B cell (primary cell): ENCODE measurements around the gene RCVRN. TPM values are rescaled to one million over a fixed set of nuclear protein-coding genes. Genes with fewer than 3 reads are reported as not detected.

ENCODE experiments used
- ATAC-seq: fragments of 200-7000 bp; cut with Tn5 transposase; one replicate; pipeline ENCODE4 v1.10.0; 2021; ENCODE audit warnings: low read depth, mild to moderate bottlenecking, moderate number of reproducible peaks, moderate library complexity
- CTCF ChIA-PET: fragments of 350-600 bp; sonication (Branson Sonifier 250); formaldehyde crosslinking; loops from one replicate; lab custom pipeline; 2021; ENCODE audit warnings: antibody characterized with exemption, inconsistent platforms; lab: Charles Lee
- POLR2A ChIA-PET: fragments of 350-600 bp; sonication (Branson Sonifier 250); formaldehyde crosslinking; loops from one replicate; lab custom pipeline; 2021; ENCODE audit warnings: antibody characterized with exemption; lab: Charles Lee
- DNase-seq: peaks from one replicate; pipeline ENCODE4 v3.0.0; 2013
- H2AFZ ChIP-seq: 2 replicates; pipeline ENCODE4 v1.6.1; 2012; ENCODE audit warnings: mild to moderate bottlenecking, low read depth, low read length; ENCODE audit not compliant: insufficient read depth, poor library complexity, severe bottlenecking
- H3K27ac ChIP-seq, 2 donors: 1 replicate in 1 of 2; 2 replicates in 1 of 2; pipeline ENCODE4 v1.5.1; 2012 to 2013; ENCODE audit warnings: low read length in 2 of 2, mild to moderate bottlenecking in 2 of 2, moderate library complexity in 1 of 2
- H3K27me3 ChIP-seq, 4 experiments: fragments of 200-600 bp in 1 of 4; sonication (generic) in 1 of 4; replicated peaks in 1 of 4; 1 replicate in 2 of 4; 2 replicates in 2 of 4; pipeline versions ENCODE4 v1.6.1 to v1.7.0; 2013 to 2016; ENCODE audit warnings: low read length in 3 of 4, mild to moderate bottlenecking in 2 of 4, mixed read lengths in 1 of 4, moderate library complexity in 1 of 4; ENCODE audit not compliant: insufficient read depth in 4 of 4, control insufficient read depth in 3 of 4; ENCODE audit errors: control extremely low read depth in 1 of 4
- H3K36me3 ChIP-seq, 2 experiments: replicated peaks in 1 of 2; 1 replicate in 1 of 2; 2 replicates in 1 of 2; pipeline versions ENCODE4 v1.6.1 to v1.7.1; 2013; ENCODE audit warnings: low read length in 1 of 2; ENCODE audit not compliant: insufficient read depth in 2 of 2, control insufficient read depth in 1 of 2; ENCODE audit errors: control extremely low read depth in 1 of 2, extremely low read depth in 1 of 2
- H3K4me1 ChIP-seq, 2 donors: fragments of 200-600 bp in 1 of 2; sonication (generic) in 1 of 2; 1 replicate in 1 of 2; 2 replicates in 1 of 2; pipeline versions ENCODE4 v1.5.1 to v1.6.1; 2013 to 2017; ENCODE audit warnings: low read length in 2 of 2; ENCODE audit not compliant: control insufficient read depth in 2 of 2, insufficient read depth in 2 of 2
- H3K4me2 ChIP-seq: replicated peaks from 2 replicates; pipeline ENCODE3; 2012; ENCODE audit warnings: mild to moderate bottlenecking, low read depth, low read length; ENCODE audit not compliant: poor library complexity, severe bottlenecking
- H3K4me3 ChIP-seq, 5 experiments: fragments of 200-600 bp in 1 of 5; sonication (generic) in 1 of 5; 1 replicate in 3 of 5; 2 replicates in 2 of 5; pipeline versions ENCODE4 v1.5.1 to v1.7.0; 2011 to 2016; ENCODE audit warnings: low read length in 4 of 5, mild to moderate bottlenecking in 4 of 5, low read depth in 2 of 5, control low read depth in 1 of 5, moderate library complexity in 1 of 5; ENCODE audit not compliant: insufficient read depth in 1 of 5; ENCODE audit errors: control extremely low read depth in 1 of 5, extremely low read depth in 1 of 5
- H3K79me2 ChIP-seq: fragments of 200-600 bp; sonication (generic); one replicate; pipeline ENCODE4 v1.6.0; 2016; ENCODE audit warnings: low read length; ENCODE audit not compliant: control insufficient read depth, insufficient read depth
- H3K9ac ChIP-seq: fragments of 200-600 bp; sonication (generic); 2 replicates; pipeline ENCODE4 v1.6.1; 2017; ENCODE audit warnings: mild to moderate bottlenecking, low read length, moderate library complexity
- H3K9me3 ChIP-seq, 3 donors: one replicate each; pipeline versions ENCODE4 v1.6.1 to v1.7.1; 2013; ENCODE audit warnings: low read length in 2 of 3; ENCODE audit not compliant: control insufficient read depth in 2 of 3, insufficient read depth in 1 of 3; ENCODE audit errors: control extremely low read depth in 1 of 3
- H4K20me1 ChIP-seq: 2 replicates; pipeline ENCODE4 v1.6.0; 2012; ENCODE audit warnings: mild to moderate bottlenecking, low read length; ENCODE audit not compliant: insufficient read depth, control insufficient read depth, poor library complexity, severe bottlenecking
- H3K27ac Mint-ChIP-seq: one replicate; pipeline ENCODE4 v1.8.0; 2021; ENCODE audit warnings: mixed read lengths
- H3K27me3 Mint-ChIP-seq: one replicate; pipeline ENCODE4 v1.8.0; 2021; ENCODE audit warnings: mixed read lengths
- H3K4me1 Mint-ChIP-seq: one replicate; pipeline ENCODE4 v1.8.0; 2021; ENCODE audit warnings: mixed read lengths
- H3K4me3 Mint-ChIP-seq: one replicate; pipeline ENCODE4 v1.8.0; 2021; ENCODE audit warnings: mixed read lengths
- H3K9me3 Mint-ChIP-seq: one replicate; pipeline ENCODE4 v1.8.0; 2022; ENCODE audit warnings: mixed read lengths; ENCODE audit not compliant: insufficient read depth
- EZH2 ChIP-seq: IDR thresholded peaks from 2 replicates; pipeline ENCODE4 v1.6.1; 2012; ENCODE audit warnings: borderline replicate concordance, low read depth, mild to moderate bottlenecking, moderate library complexity, low read length; ENCODE audit not compliant: insufficient read depth, poor library complexity, severe bottlenecking
- WGBS: methylation state at CpG from one replicate; pipeline ENCODE4 v1.1.5; 2013; ENCODE audit warnings: missing lambda C conversion rate; ENCODE audit not compliant: insufficient coverage; 5-methylcytosine and 5-hydroxymethylcytosine counted together
- intact Hi-C: fragments of 100-400 bp; cut with micrococcal nuclease; formaldehyde crosslinking; loops from one replicate; pipeline ENCODE4 v1.10.0; 2022
- polyA plus RNA-seq: library from polyadenylated mRNA; depleted of rRNA; stranded (reverse); fragments of >200 nt; gene quantifications from 2 replicates; pipeline ENCODE4 v1.2.3, GENCODE V29; 2012
- total RNA-seq, 2 donors: library from RNA; stranded (reverse); fragments of 120-200 nt in 1 of 2; gene quantifications; 1 replicate in 1 of 2; 2 replicates in 1 of 2; pipeline versions ENCODE4 v1.2.3 to v1.2.4, GENCODE V29; 2013 to 2022
- TF ChIP-seq, protein P1 (sequence below): fragments of 200-600 bp; IDR thresholded peaks from one replicate; pipeline ENCODE4 v1.8.0; 2022; ENCODE audit warnings: antibody characterized with exemption, mild to moderate bottlenecking

Gene RCVRN
- total and polyA plus RNA-seq, 2 donors (not counting 1 experiment from before 2014, with no cell fraction given) = 0.16 TPM; not detected in 1

DNA sequence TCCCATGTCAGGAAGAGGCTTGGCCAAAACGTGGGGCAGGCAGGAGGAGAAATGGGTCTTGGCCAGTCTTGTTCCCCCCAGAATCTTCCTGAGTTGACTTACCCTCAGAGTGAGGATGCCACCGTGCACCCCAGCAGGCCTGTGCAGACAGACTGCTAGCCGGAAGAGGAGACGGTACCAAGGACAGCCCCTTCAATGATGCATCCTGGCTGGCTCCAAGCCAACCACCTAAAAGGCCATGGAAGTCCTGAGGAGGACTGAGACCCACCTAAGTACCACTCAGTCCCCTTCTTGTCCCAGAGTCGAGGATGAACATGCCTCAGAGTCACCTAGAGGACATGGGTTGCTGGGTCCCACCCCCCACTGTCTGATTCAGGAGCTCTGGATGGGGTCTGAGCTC lies 46.7 kb upstream of the RCVRN start:
- H3K4me3 ChIP-seq = no peak overlapping the region
- H3K27ac ChIP-seq = no peak overlapping the region
- ATAC-seq (no peak), DNase-seq (no peak)
- no peaks in the 10 kb centered on the region for H3K27me3 ChIP-seq
- no peaks in the 10 kb centered on the region for H4K20me1 ChIP-seq
- TF ChIP-seq, protein P1, sequence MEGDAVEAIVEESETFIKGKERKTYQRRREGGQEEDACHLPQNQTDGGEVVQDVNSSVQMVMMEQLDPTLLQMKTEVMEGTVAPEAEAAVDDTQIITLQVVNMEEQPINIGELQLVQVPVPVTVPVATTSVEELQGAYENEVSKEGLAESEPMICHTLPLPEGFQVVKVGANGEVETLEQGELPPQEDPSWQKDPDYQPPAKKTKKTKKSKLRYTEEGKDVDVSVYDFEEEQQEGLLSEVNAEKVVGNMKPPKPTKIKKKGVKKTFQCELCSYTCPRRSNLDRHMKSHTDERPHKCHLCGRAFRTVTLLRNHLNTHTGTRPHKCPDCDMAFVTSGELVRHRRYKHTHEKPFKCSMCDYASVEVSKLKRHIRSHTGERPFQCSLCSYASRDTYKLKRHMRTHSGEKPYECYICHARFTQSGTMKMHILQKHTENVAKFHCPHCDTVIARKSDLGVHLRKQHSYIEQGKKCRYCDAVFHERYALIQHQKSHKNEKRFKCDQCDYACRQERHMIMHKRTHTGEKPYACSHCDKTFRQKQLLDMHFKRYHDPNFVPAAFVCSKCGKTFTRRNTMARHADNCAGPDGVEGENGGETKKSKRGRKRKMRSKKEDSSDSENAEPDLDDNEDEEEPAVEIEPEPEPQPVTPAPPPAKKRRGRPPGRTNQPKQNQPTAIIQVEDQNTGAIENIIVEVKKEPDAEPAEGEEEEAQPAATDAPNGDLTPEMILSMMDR = no peak
- no peak for TF ChIP-seq EZH2
- H3K4me1 ChIP-seq = no peaks in the 10 kb centered on the region
- H3K4me1 Mint-ChIP-seq = no peaks in the 10 kb centered on the region
- no peaks in the 10 kb centered on the region for H3K79me2 ChIP-seq
- no peaks in the 10 kb centered on the region for H3K9me3 ChIP-seq
- 83% methylated on average over 5 of the region's 5 CpGs for WGBS
- no peak overlapping the region for H3K4me3 Mint-ChIP-seq
- H3K4me2 ChIP-seq = no peak overlapping the region
- ChIA-PET CTCF (no interaction called here), POLR2A (no interaction called here)
- no peaks in the 10 kb centered on the region for H3K36me3 ChIP-seq
- intact Hi-C loops = no loop called here
- no peaks in the 10 kb centered on the region for H3K27me3 Mint-ChIP-seq
- no peak overlapping the region for H2AFZ ChIP-seq
- H3K9me3 Mint-ChIP-seq = no peaks in the 10 kb centered on the region
- no peak overlapping the region for H3K9ac ChIP-seq
- H3K27ac Mint-ChIP-seq = no peak overlapping the region

DNA sequence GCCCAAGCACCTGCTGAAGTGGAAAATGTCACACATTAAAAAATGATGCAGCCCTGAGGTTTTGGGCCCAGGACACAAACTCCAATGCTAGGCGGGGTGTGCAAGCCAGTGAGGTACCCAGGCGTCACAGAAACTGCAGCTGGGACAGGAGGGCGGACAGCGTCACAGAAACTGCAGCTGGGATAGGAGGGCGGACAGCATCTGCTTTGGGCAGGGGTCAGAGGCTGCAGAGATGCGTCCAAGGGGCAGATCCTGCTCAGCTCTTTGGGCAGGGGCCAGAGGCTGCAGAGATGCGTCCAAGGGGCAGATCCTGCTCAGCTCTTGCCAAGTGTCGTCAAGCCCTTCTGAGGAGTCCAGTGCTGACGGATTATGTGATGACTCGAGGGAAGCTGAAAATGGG lies 43.9 kb upstream of the RCVRN start:
- H3K4me3 Mint-ChIP-seq = no peak overlapping the region
- Histone ChIP-seq H3K36me3 (no peaks in the 10 kb centered on the region), H3K9ac (no peak overlapping the region), H3K9me3 (no peaks in the 10 kb centered on the region), H3K27me3 (no peaks in the 10 kb centered on the region), H3K4me2 (no peak overlapping the region), H4K20me1 (no peaks in the 10 kb centered on the region), H2AFZ (no peak overlapping the region), H3K79me2 (no peaks in the 10 kb centered on the region), H3K27ac (no peak overlapping the region), H3K4me1 (no peaks in the 10 kb centered on the region), H3K4me3 (no peak overlapping the region)
- no peak for TF ChIP-seq EZH2
- TF ChIP-seq, protein P1 = no peak
- intact Hi-C loops = no loop called here
- no peaks in the 10 kb centered on the region for H3K27me3 Mint-ChIP-seq
- no peak for DNase-seq
- no peaks in the 10 kb centered on the region for H3K4me1 Mint-ChIP-seq
- no peak overlapping the region for H3K27ac Mint-ChIP-seq
- CTCF ChIA-PET = no interaction called here
- 97% methylated on average over 9 of the region's 10 CpGs for WGBS
- no peak for ATAC-seq
- POLR2A ChIA-PET = no interaction called here
- no peaks in the 10 kb centered on the region for H3K9me3 Mint-ChIP-seq
